IPS-18c (cell line): ENCODE results near the gene GAK.
"Not testable (repeated sequence)": the region's sequence is repeated elsewhere in the genome, so short reads cannot be mapped to it uniquely, and the experiment has no call there.

Experiments
- H3K4me3 ChIP-seq: 2 replicates; pipeline ENCODE4 v1.7.0; 2013; ENCODE audit warnings: low read depth, mild to moderate bottlenecking, low read length, moderate library complexity; ENCODE audit not compliant: insufficient read depth
- H3K9me3 ChIP-seq: one replicate; pipeline ENCODE4 v1.6.1; 2013; ENCODE audit warnings: mild to moderate bottlenecking, low read length, moderate library complexity; ENCODE audit not compliant: control insufficient read depth, insufficient read depth

The GAK gene

GRCh38 chr4:931960-932712 lies at the start of gene GAK, which contains the start of gene TMEM175:
Gene GAK, minus strand, starts transcription at chr4:932316. Its CDS starts 129 bp downstream, at chr4:932187.
Gene TMEM175, plus strand, starts transcription at chr4:932460. Its CDS starts 15,280 bp downstream, at chr4:947740.
- peak within 1 kb of the TSS; percentile 96 for H3K4me3 ChIP-seq
- no peaks in the 10 kb centered on the region for H3K9me3 ChIP-seq

GRCh38 chr4:978957-979701 lies 47.0 kb upstream of the GAK start:
- no peaks in the 10 kb centered on the region for H3K9me3 ChIP-seq
- H3K4me3 ChIP-seq: no peak overlapping the region

GRCh38 chr4:976016-976415 lies 43.9 kb upstream of the GAK start:
- not testable (repeated sequence) for H3K9me3 ChIP-seq, H3K4me3 ChIP-seq

- Histone ChIP-seq H3K9me3 (no peaks in the 10 kb centered on the region), H3K4me3 (no peak overlapping the region)
Measured at GRCh38 chr4:974668-975067, 42.6 kb upstream of the GAK start.

GRCh38 chr4:973431-974397 lies 41.6 kb upstream of the GAK start, which contains the start of gene DGKQ:
Gene DGKQ, minus strand, starts transcription at chr4:973569. Its CDS starts 87 bp downstream, at chr4:973482.
- Histone ChIP-seq H3K9me3 (peaks cover 2% of the 10 kb centered on the region), H3K4me3 (peak within 1 kb of the TSS; percentile 70)

- peak overlapping the region; percentile 70 for H3K4me3 ChIP-seq
- peaks cover 2% of the 10 kb centered on the region for H3K9me3 ChIP-seq
Measured at GRCh38 chr4:972651-973424, 40.7 kb upstream of the GAK start.

GRCh38 chr4:971666-972500 lies 39.8 kb upstream of the GAK start:
- H3K9me3 ChIP-seq: peaks cover 2% of the 10 kb centered on the region
- no peak overlapping the region for H3K4me3 ChIP-seq

- no peak overlapping the region for H3K4me3 ChIP-seq
- H3K9me3 ChIP-seq: peaks cover 2% of the 10 kb centered on the region
Measured at GRCh38 chr4:970854-971520, 38.9 kb upstream of the GAK start.

- H3K9me3 ChIP-seq: peaks cover 2% of the 10 kb centered on the region
- H3K4me3 ChIP-seq: no peak overlapping the region
Measured at GRCh38 chr4:970046-970745, 38.1 kb upstream of the GAK start.

GRCh38 chr4:968621-969394 lies 36.7 kb upstream of the GAK start:
- no peak overlapping the region for H3K4me3 ChIP-seq
- H3K9me3 ChIP-seq: peaks cover 2% of the 10 kb centered on the region

GRCh38 chr4:968221-968620 lies 36.1 kb upstream of the GAK start:
- Histone ChIP-seq H3K9me3 (peaks cover 2% of the 10 kb centered on the region), H3K4me3 (no peak overlapping the region)

GRCh38 chr4:967113-968104 lies 35.3 kb upstream of the GAK start:
- H3K4me3 ChIP-seq: peak overlapping the region; percentile 41
- peaks cover 2% of the 10 kb centered on the region for H3K9me3 ChIP-seq
